A549 (cell line): ENCODE results near the gene ATP8B4. TPM values are rescaled to one million over a fixed set of nuclear protein-coding genes. Genes with fewer than 3 reads are reported as not detected.

Source experiments
- ATAC-seq, 2 experiments: fragments of 200-7000 bp in 1 of 2; fragments of >200 bp in 1 of 2; cut with Nextera tagmentation in 1 of 2; cut with Tn5 transposase in 1 of 2; 3 replicates each; pipeline versions ENCODE4 v1.8.0 to v1.9.1; 2018 to 2020; ENCODE audit warnings: mild to moderate bottlenecking in 1 of 2, moderate library complexity in 1 of 2
- CTCF ChIA-PET: fragments of 300-600 bp; sonication (Branson Sonifier 250); formaldehyde crosslinking; extraction: SDS; loops from one replicate; lab custom pipeline; 2021; ENCODE audit warnings: antibody characterized with exemption, inconsistent platforms; lab: Yijun Ruan, JAX
- POLR2A ChIA-PET: fragments of 350-600 bp; formaldehyde crosslinking; extraction: SDS; loops from one replicate; lab custom pipeline; 2021; ENCODE audit warnings: antibody characterized with exemption, inconsistent platforms; lab: Yijun Ruan, JAX
- DNase-seq, 2 experiments: peaks; one replicate each; pipeline versions ENCODE4 v3.0.0 to v3.0.0-alpha.2; 2011 to 2016; ENCODE audit warnings: low read depth in 1 of 2, low spot score in 1 of 2
- FAIRE-seq: peaks from 2 replicates; lab custom pipeline; 2011; peaks lifted over from hg19 to GRCh38; lab: Jason Lieb, UNC
- H3K27ac ChIP-seq, 2 experiments: fragments of >200 bp; sonication (Bioruptor Twin); formaldehyde crosslinking; 3 replicates each; pipeline ENCODE4 v1.5.1; 2016 to 2017
- H3K4me1 ChIP-seq: fragments of >200 bp; sonication (Bioruptor Twin); formaldehyde crosslinking; 3 replicates; pipeline ENCODE4 v1.6.1; 2016
- H3K4me2 ChIP-seq: fragments of >200 bp; sonication (Bioruptor Twin); formaldehyde crosslinking; 3 replicates; pipeline ENCODE4 v1.6.1; 2016
- H3K4me3 ChIP-seq: fragments of >200 bp; sonication (Bioruptor Twin); formaldehyde crosslinking; 3 replicates; pipeline ENCODE4 v1.5.1; 2016
- H3K9me3 ChIP-seq: fragments of >200 bp; sonication (Bioruptor Twin); formaldehyde crosslinking; 3 replicates; pipeline ENCODE4 v1.6.1; 2016
- CBX8 ChIP-seq: fragments of 200-600 bp; sonication (generic); IDR thresholded peaks from 2 replicates; pipeline ENCODE4 v1.6.1; 2016
- CEBPB ChIP-seq, 2 experiments: fragments of >200 bp in 1 of 2; sonication (Bioruptor Twin) in 1 of 2; formaldehyde crosslinking in 1 of 2; IDR thresholded peaks; 2 replicates each; pipeline ENCODE4 v1.6.1; 2012 to 2016
- CHD4 ChIP-seq: fragments of 200-600 bp; sonication (generic); IDR thresholded peaks from 2 replicates; pipeline ENCODE4 v1.6.1; 2016; ENCODE audit warnings: antibody characterized with exemption, mild to moderate bottlenecking, borderline replicate concordance
- EHF ChIP-seq: fragments of 250-450 bp; sonication (Bioruptor Pico); IDR thresholded peaks from 2 replicates; pipeline ENCODE4 v1.5.0; 2020; ENCODE audit warnings: mild to moderate bottlenecking
- FOSB ChIP-seq: fragments of 250-450 bp; sonication (Bioruptor Pico); IDR thresholded peaks from 2 replicates; pipeline ENCODE4 v1.5.0; 2020; ENCODE audit warnings: mild to moderate bottlenecking, moderate library complexity
- FOXS1 ChIP-seq: fragments of 250-450 bp; sonication (Bioruptor Pico); IDR thresholded peaks from 2 replicates; pipeline ENCODE4 v1.5.0; 2020; ENCODE audit warnings: mild to moderate bottlenecking, moderate library complexity
- GATA3 ChIP-seq: IDR thresholded peaks from 2 replicates; pipeline ENCODE4 v1.6.1; 2012; ENCODE audit warnings: borderline replicate concordance
- JUNB ChIP-seq: fragments of >200 bp; sonication (Bioruptor Twin); formaldehyde crosslinking; IDR thresholded peaks from 2 replicates; pipeline ENCODE4 v1.6.1; 2016
- KDM1A ChIP-seq: fragments of 200-600 bp; sonication (generic); IDR thresholded peaks from 2 replicates; pipeline ENCODE4 v1.6.1; 2016; ENCODE audit warnings: low read depth, mild to moderate bottlenecking
- MYC ChIP-seq: IDR thresholded peaks from 2 replicates; pipeline ENCODE4 v1.6.1; 2012; ENCODE audit warnings: mild to moderate bottlenecking, inconsistent platforms, low read length, improper control_type of control experiment, borderline replicate concordance
- PBX3 ChIP-seq: IDR thresholded peaks from 2 replicates; pipeline ENCODE4 v1.6.1; 2012
- POLR2A ChIP-seq: IDR thresholded peaks from 2 replicates; pipeline ENCODE4 v1.6.1; 2012; ENCODE audit warnings: mild to moderate bottlenecking, low read length
- RCOR1 ChIP-seq: fragments of 150-350 bp; IDR thresholded peaks from 2 replicates; pipeline ENCODE4 v1.6.1; 2014; ENCODE audit warnings: antibody characterized with exemption, low read length, low read depth
- SMC3 ChIP-seq: fragments of >200 bp; sonication (Bioruptor Twin); formaldehyde crosslinking; IDR thresholded peaks from 3 replicates; pipeline ENCODE4 v1.6.1; 2018; ENCODE audit warnings: inconsistent platforms
- SREBF2 ChIP-seq: fragments of 450-650 bp; IDR thresholded peaks from 2 replicates; pipeline ENCODE4 v1.6.1; 2014; ENCODE audit warnings: mild to moderate bottlenecking, moderate library complexity
- TFCP2L1 ChIP-seq: fragments of 250-450 bp; sonication (Bioruptor Pico); IDR thresholded peaks from 2 replicates; pipeline ENCODE4 v1.5.0; 2021; ENCODE audit warnings: mild to moderate bottlenecking
- TP53 ChIP-seq: fragments of 250-450 bp; sonication (Bioruptor Pico); IDR thresholded peaks from 2 replicates; pipeline ENCODE4 v1.5.0; 2021; ENCODE audit warnings: mild to moderate bottlenecking, moderate library complexity
- USF2 ChIP-seq: fragments of 450-650 bp; IDR thresholded peaks from 2 replicates; pipeline ENCODE4 v1.6.1; 2014; ENCODE audit warnings: antibody characterized with exemption
- ZC3H11A ChIP-seq: fragments of 450-650 bp; IDR thresholded peaks from 2 replicates; pipeline ENCODE4 v1.6.1; 2014; ENCODE audit warnings: antibody characterized with exemption, mild to moderate bottlenecking
- ZFP36 ChIP-seq: fragments of 450-650 bp; IDR thresholded peaks from 2 replicates; pipeline ENCODE4 v1.6.1; 2014; ENCODE audit warnings: borderline replicate concordance; ENCODE audit not compliant: partially characterized antibody
- WGBS: methylation state at CpG from one replicate; pipeline ENCODE4 v1.1.6; 2017; ENCODE audit errors: missing lambda C conversion rate; 5-methylcytosine and 5-hydroxymethylcytosine counted together
- polyA plus RNA-seq, 4 experiments: library from polyadenylated mRNA; depleted of rRNA in 3 of 4; stranded (reverse); fragments of >200 nt; fragmentation: RNase III in 1 of 4; extraction: RNeasy Plus Mini Kit Qiagen cat#74134 plus additional on column Dnase treatment in 1 of 4; gene quantifications; 2 replicates in 3 of 4; 3 replicates in 1 of 4; pipeline ENCODE4 v1.2.3, GENCODE V29; 2011 to 2017
- TF ChIP-seq, protein P1 (sequence below): fragments of 200-600 bp; sonication (generic); IDR thresholded peaks from 2 replicates; pipeline ENCODE4 v1.6.1; 2016; ENCODE audit warnings: antibody characterized with exemption, mild to moderate bottlenecking, moderate library complexity
- TF ChIP-seq, protein P2 (sequence below): fragments of 150-350 bp; IDR thresholded peaks from 2 replicates; pipeline ENCODE4 v1.6.1; 2014; ENCODE audit warnings: low read depth, mild to moderate bottlenecking, low read length
- TF ChIP-seq, protein P3 (sequence below): fragments of >200 bp; sonication (Bioruptor Twin); formaldehyde crosslinking; IDR thresholded peaks from 2 replicates; pipeline ENCODE4 v1.6.1; 2016

ATP8B4 gene
- polyA plus RNA-seq, 2 of the 4 experiments (the other 2 are of a cell fraction) = 0.88 to 1.7 TPM

- 41% methylated on average over 2 of the region's 2 CpGs for WGBS
- POLR2A ChIA-PET = interaction anchor here (0.5 kb wide), 1 partner anchor 20 kb away, joined by 6 read pairs; no protein-coding TSS in a partner anchor
These were observed 109.4 kb downstream of the ATP8B4 start for GRCh38 chr15:50009634-50010033.

DNA sequence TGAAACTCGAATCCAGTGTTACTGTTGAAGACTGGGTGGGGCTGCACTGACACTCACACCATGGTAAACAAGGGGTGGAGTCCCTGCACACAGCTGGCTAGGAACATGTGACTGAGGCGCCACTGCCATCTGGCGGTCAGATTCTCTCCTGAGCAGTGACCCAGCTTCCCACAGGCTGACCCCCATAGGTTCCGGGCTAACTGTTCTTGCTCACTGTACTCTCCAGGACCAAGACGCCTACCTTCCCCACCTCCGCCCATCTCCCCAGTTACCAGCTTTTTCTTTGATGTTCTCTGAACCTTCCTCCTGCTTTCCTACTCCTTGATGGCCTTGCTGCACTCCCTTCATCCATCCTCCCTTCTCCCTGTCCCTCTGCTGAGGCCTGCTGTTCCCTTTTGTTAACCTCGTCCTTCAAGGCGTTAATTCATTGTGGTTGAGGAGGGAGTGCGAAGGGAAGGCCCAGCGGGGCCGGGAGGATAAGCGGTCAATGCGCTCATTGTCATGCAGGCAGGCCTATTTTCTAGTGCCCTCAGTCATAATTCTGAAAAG lies 115.2 kb downstream of the ATP8B4 start:
- Histone ChIP-seq H3K4me3 (no peak overlapping the region), H3K4me1 (peaks cover 19% of the 10 kb centered on the region), H3K27ac (peak overlapping the region; percentile 65 to 85), H3K9me3 (peaks cover 5% of the 10 kb centered on the region; the same call in 1 of the 3 replicates), H3K4me2 (peak overlapping the region; percentile 50)
- WGBS = 44% methylated on average over 13 of the region's 13 CpGs
- FAIRE-seq = peak; percentile 84
- CTCF ChIA-PET = interaction anchor here (0.6 to 4.4 kb wide), 46 partner anchors 10 to 1646 kb away, joined by 3 to 40 read pairs (median 5); no protein-coding TSS in a partner anchor
- POLR2A ChIA-PET = interaction anchor here (0.9 to 1.0 kb wide), 2 partner anchors 101 to 148 kb away, joined by 4 to 5 read pairs; no protein-coding TSS in a partner anchor
- peak; percentile 92 for DNase-seq
- ATAC-seq = peak; percentile 100
- TF ChIP-seq MYC = no peak
- TF ChIP-seq CEBPB (IDR thresholded peaks at IDR 0.05) = no peak
- TF ChIP-seq TP53 (CRISPR knock-in tag) = no peak
- TF ChIP-seq, protein P1, sequence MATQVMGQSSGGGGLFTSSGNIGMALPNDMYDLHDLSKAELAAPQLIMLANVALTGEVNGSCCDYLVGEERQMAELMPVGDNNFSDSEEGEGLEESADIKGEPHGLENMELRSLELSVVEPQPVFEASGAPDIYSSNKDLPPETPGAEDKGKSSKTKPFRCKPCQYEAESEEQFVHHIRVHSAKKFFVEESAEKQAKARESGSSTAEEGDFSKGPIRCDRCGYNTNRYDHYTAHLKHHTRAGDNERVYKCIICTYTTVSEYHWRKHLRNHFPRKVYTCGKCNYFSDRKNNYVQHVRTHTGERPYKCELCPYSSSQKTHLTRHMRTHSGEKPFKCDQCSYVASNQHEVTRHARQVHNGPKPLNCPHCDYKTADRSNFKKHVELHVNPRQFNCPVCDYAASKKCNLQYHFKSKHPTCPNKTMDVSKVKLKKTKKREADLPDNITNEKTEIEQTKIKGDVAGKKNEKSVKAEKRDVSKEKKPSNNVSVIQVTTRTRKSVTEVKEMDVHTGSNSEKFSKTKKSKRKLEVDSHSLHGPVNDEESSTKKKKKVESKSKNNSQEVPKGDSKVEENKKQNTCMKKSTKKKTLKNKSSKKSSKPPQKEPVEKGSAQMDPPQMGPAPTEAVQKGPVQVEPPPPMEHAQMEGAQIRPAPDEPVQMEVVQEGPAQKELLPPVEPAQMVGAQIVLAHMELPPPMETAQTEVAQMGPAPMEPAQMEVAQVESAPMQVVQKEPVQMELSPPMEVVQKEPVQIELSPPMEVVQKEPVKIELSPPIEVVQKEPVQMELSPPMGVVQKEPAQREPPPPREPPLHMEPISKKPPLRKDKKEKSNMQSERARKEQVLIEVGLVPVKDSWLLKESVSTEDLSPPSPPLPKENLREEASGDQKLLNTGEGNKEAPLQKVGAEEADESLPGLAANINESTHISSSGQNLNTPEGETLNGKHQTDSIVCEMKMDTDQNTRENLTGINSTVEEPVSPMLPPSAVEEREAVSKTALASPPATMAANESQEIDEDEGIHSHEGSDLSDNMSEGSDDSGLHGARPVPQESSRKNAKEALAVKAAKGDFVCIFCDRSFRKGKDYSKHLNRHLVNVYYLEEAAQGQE = no peak
- TF ChIP-seq, protein P2, sequence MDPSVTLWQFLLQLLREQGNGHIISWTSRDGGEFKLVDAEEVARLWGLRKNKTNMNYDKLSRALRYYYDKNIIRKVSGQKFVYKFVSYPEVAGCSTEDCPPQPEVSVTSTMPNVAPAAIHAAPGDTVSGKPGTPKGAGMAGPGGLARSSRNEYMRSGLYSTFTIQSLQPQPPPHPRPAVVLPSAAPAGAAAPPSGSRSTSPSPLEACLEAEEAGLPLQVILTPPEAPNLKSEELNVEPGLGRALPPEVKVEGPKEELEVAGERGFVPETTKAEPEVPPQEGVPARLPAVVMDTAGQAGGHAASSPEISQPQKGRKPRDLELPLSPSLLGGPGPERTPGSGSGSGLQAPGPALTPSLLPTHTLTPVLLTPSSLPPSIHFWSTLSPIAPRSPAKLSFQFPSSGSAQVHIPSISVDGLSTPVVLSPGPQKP = no peak
- TF ChIP-seq SREBF2 = no peak
- no peak for TF ChIP-seq FOXS1
- TF ChIP-seq FOSB = no peak
- no peak for TF ChIP-seq CHD4
- TF ChIP-seq, protein P3, sequence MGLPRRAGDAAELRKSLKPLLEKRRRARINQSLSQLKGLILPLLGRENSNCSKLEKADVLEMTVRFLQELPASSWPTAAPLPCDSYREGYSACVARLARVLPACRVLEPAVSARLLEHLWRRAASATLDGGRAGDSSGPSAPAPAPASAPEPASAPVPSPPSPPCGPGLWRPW = no peak
- peak; percentile 72; the same call in 1 of the 2 replicates for TF ChIP-seq PBX3
- no peak for TF ChIP-seq ZFP36

More at GRCh38 chr15:50009634-50010033, 109.4 kb downstream of the ATP8B4 start:
- DNase-seq (no peak), ATAC-seq (no peak), FAIRE-seq (peak; percentile 18)
- H3K27ac ChIP-seq = no peak overlapping the region
- CTCF ChIA-PET = interaction anchor here (0.8 to 1.0 kb wide), 2 partner anchors 15 to 774 kb away, joined by 3 read pairs; no protein-coding TSS in a partner anchor
- TF ChIP-seq GATA3 = no peak
- TF ChIP-seq CHD4 = no peak
- no peak for TF ChIP-seq SMC3
- no peak for TF ChIP-seq RCOR1
- no peak for TF ChIP-seq CBX8
- no peak for TF ChIP-seq USF2
- TF ChIP-seq, protein P1 = no peak
- TF ChIP-seq, protein P2 = no peak
- TF ChIP-seq ZFP36 = no peak
- TF ChIP-seq KDM1A = no peak
- TF ChIP-seq JUNB = no peak
- no peak for TF ChIP-seq ZC3H11A
- TF ChIP-seq EHF (CRISPR knock-in tag) = no peak
- TF ChIP-seq POLR2A = no peak
- no peak for TF ChIP-seq TFCP2L1 (CRISPR knock-in tag)
- peak overlapping the region; percentile 3; the same call in 1 of the 3 replicates for H3K4me2 ChIP-seq
- H3K9me3 ChIP-seq = no peaks in the 10 kb centered on the region
- no peaks in the 10 kb centered on the region for H3K4me1 ChIP-seq
- no peak overlapping the region for H3K4me3 ChIP-seq
